Forelimb muscle (tissue), 1 donor: ENCODE measurements around the gene RYR2. TPM values are rescaled to one million over a fixed set of nuclear protein-coding genes. Genes with fewer than 3 reads are reported as not detected.
A peak's percentile ranks its signal among the peaks of the same experiment; 100 is the strongest.
"Not testable (repeated sequence)": the region's sequence is repeated elsewhere in the genome, so short reads cannot be mapped to it uniquely, and the experiment has no call there.

ENCODE experiments used
- DNase-seq: peaks from one replicate; pipeline ENCODE4 v3.0.0-alpha.2; 2013; ENCODE audit warnings: low read depth
- polyA plus RNA-seq: library from polyadenylated mRNA; unstranded; fragments of 120-200 nt; gene quantifications from one replicate; pipeline ENCODE4 v1.2.1, GENCODE V29; 2013; ENCODE audit not compliant: insufficient read length

The RYR2 gene
- polyA plus RNA-seq, 1 donor = 2.4 TPM

- DNase-seq = no peak
These were observed 103.6 kb downstream of the RYR2 start for GRCh38 chr1:237145379-237146135.

DNA sequence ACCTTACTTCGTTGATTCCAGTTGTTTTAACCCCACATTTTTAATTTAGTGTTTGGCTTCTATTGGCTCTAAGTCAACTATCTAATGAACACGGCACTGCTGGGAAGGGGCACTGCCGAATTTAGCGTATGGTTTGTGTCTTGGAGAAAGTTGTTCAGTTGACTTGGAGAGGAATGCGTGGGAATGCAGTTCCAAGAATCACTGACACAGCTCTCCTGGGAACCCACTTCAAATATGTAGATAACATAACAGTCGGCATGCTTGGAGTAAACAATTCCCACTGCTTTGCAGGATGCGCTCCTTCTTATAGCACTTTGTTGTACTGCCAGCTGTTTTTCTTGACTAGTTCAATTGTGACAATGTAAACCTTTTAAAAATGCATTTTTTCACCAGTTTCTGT, 104.3 kb downstream of the RYR2 start:
- DNase-seq = no peak

- no peak for DNase-seq
These were observed 107.9 kb downstream of the RYR2 start for GRCh38 chr1:237149857-237150256.

DNA sequence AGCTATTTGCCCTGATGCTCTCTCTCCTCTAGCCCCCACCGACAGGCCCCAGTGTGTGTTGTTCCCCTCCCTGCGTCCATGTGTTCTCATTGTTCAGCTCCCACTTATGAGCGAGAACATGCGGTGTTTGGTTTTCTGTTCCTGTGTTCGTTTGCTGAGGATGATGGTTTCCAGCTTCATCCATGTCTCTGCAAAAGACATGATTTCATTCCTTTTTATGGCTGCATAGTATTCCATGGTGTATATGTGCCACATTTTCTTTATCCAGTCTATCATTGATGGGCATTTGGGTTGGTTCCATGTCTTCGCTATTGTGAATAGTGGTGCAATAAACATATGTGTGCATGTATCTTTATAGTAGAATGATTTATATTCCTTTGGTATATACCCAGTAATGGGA, 110.0 kb downstream of the RYR2 start:
- DNase-seq = not testable (repeated sequence)

GRCh38 chr1:237152506-237153335, 110.7 kb downstream of the RYR2 start:
- DNase-seq = no peak

DNA sequence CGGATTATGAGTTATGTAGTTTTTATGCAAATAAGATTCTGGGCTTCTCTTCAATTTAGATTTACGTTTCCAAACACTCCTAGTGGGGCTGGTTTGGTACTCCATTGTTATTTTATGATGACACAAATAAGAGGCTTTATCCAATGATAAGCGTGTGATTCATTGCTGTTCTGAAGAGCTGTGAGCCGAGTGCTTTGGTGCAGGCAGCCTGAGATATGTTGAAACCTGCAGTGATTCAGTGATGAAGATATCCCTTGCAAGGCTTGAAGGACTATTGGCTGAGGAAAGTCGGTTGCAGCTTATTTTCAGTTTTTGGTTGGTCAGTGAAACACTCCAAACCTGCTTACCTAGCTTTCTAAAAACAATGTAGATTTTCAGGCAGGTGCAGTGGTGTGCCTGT, 112.2 kb downstream of the RYR2 start:
- no peak for DNase-seq

GRCh38 chr1:237164406-237165352, 122.7 kb downstream of the RYR2 start:
- DNase-seq = no peak

DNA sequence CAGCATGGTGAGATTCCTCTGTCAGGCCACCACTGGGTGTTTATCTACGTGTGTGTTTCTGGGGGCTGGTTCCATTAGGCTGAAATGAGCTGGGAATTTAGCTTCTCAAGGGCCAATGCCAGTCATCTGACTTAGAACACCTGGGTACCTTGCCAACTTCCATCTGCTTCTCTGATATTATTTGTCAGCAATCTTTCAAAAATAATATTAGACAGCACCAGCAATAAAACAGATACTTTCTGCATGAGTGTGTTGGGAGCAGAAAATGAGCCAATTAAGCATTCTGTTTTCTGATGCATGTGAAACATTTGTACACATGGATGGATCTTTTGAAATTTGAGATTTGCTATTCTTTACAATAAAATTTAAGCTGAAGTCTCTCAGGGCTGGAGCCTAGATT, 124.1 kb downstream of the RYR2 start:
- DNase-seq = no peak

DNA sequence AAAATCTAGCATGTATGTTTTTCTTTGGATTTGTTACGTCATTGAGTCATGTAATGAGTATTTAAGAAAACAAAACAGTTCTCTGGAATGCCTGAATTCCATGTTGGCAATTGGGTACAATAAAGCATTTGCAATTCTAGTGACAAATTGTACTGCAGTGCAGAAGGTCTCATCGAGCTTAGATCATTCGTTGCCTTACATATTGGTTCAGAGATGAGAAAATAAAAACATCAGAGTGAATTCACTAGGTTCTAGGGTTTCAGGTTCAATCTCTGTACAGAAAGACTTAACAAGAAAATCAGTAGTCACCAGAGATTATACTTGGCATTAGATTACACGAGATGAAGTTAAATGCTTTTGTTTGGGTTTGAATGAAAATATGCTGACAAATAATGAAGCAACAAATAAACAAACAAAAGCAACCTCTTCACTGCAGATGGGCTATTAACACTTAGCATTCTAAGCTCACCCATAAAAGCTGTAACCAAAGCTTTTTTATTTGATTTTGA, 124.7 kb downstream of the RYR2 start:
- no peak for DNase-seq

GRCh38 chr1:237170149-237170548, 128.2 kb downstream of the RYR2 start:
- DNase-seq = no peak

DNA sequence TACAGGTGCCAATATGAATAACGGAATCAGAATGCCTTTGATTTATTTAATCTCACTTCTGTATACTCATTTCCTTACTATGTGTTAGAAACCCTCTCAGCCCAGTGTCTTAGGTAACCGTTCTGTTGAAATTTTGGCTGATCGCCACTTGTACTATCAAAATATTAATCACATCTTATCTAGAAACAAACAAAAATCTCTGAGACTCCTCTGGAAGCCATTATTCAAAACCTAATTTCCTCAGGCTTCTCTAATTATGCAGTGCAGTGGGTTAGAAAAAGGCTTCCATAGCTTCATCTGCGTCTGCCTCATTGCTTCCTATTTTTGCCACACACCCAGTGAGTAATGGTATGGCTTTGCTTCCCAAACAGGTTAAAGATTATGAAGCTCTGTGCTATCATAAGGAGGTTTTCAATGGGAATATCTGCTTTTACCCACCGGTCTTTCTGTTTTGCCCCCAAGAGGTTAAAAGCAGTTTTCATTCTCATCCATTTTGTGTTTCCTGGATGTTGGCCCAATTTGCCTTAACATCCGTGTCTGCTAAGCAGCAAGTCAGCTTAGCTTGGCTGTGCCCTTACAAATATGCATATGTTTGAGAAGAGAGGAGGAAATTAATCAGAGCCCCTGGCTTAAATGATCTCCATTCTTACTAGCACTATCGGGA, 129.6 kb downstream of the RYR2 start:
- no peak for DNase-seq

DNA sequence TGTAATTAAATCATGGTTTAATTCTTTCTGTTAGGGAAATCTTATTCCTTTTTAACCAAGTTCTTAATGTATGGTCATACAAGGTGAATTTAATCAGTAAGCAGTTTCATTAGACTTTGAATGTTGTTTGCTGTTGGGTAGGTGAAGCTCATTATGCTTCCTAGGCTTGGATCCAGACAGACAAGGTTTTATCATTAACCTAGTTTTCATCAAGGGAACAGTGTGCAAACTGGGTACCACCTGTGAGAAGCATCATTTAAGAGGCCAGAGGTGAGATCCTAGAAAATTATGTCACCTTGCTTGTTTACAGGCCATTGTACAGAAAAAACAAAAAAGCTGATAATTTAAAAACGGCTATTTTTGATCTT, 130.1 kb downstream of the RYR2 start:
- no peak for DNase-seq

- no peak for DNase-seq
These were observed 137.5 kb downstream of the RYR2 start for GRCh38 chr1:237179503-237179902.

- DNase-seq = no peak
These were observed 138.3 kb downstream of the RYR2 start for GRCh38 chr1:237180256-237180655.

- DNase-seq = peak; percentile 34
These were observed 139.8 kb downstream of the RYR2 start for GRCh38 chr1:237181743-237182317.

- no peak for DNase-seq
These were observed 142.1 kb downstream of the RYR2 start for GRCh38 chr1:237183963-237184540.

- DNase-seq = no peak
These were observed 144.7 kb downstream of the RYR2 start for GRCh38 chr1:237186675-237187074.

GRCh38 chr1:237187842-237188241, 145.9 kb downstream of the RYR2 start:
- DNase-seq = no peak

DNA sequence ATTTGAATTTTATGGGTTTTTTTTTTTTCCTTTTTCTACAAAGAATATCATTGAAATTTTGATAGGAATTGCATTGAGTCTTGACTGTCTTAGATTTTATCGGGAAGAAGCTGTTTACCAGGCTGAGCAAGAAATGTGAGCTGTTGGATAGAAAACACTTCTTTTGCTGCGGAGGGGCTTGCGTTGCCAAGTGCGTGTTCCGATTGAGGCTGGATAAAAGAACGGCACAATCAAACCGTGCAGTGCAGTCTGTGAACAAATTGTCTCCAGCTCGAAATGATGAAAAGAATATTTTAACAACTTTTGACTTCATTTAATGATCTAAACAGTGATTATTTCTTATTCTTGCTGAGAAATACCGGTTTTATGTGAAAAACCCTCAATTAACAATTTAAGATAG, 149.4 kb downstream of the RYR2 start:
- no peak for DNase-seq
